ENCODE data around the gene BHLHA15. TPM values are rescaled to one million over a fixed set of nuclear protein-coding genes. Genes with fewer than 3 reads are reported as not detected.

The BHLHA15 gene
- total RNA-seq = 0.57 to 1.0 TPM in 2 of 3 replicates, not detected in the other

GRCh38 chr7:98211221-98211675 is at the start of gene BHLHA15:
TSS of gene BHLHA15 (plus strand) at chr7:98211439. CDS start at chr7:98212310, 871 bp downstream.
- Mint-ChIP-seq H3K27me3 (ENCODE audit: low read depth) (peaks cover 5% of the 10 kb centered on the region), H3K4me3 (peak within 1 kb of the TSS; percentile 60), H3K4me1 (no peaks in the 10 kb centered on the region), H3K36me3 (peaks cover 3% of the 10 kb centered on the region), H3K9me3 (no peaks in the 10 kb centered on the region), H3K27ac (no peak within 1 kb of the TSS)
- no peak for TF ChIP-seq CTCF (IDR thresholded peaks at IDR 0.05; ENCODE audit: unreplicated experiment)
- no peak for DNase-seq (ENCODE audit: low spot score in 2 of 2, unreplicated experiment in 2 of 2)

- no peak overlapping the region for H3K4me3 Mint-ChIP-seq
- H3K4me1 Mint-ChIP-seq = peaks cover 21% of the 10 kb centered on the region
- DNase-seq (ENCODE audit: low spot score in 2 of 2, unreplicated experiment in 2 of 2) = no peak
- H3K36me3 Mint-ChIP-seq = peaks cover 11% of the 10 kb centered on the region
- H3K27me3 Mint-ChIP-seq (ENCODE audit: low read depth) = no peaks in the 10 kb centered on the region
- no peaks in the 10 kb centered on the region for H3K9me3 Mint-ChIP-seq
- H3K27ac Mint-ChIP-seq = peak overlapping the region; percentile 45
- TF ChIP-seq CTCF (IDR thresholded peaks at IDR 0.05; ENCODE audit: unreplicated experiment) = no peak
These were observed 48.5 kb upstream of the BHLHA15 start for GRCh38 chr7:98162758-98163157.

- no peak overlapping the region for H3K27ac Mint-ChIP-seq
- DNase-seq (ENCODE audit: low spot score in 2 of 2, unreplicated experiment in 2 of 2) = no peak
- no peak for TF ChIP-seq CTCF (IDR thresholded peaks at IDR 0.05; ENCODE audit: unreplicated experiment)
- H3K4me3 Mint-ChIP-seq = no peak overlapping the region
- H3K9me3 Mint-ChIP-seq = no peaks in the 10 kb centered on the region
- H3K4me1 Mint-ChIP-seq = peaks cover 21% of the 10 kb centered on the region
- H3K27me3 Mint-ChIP-seq (ENCODE audit: low read depth) = no peaks in the 10 kb centered on the region
- peaks cover 6% of the 10 kb centered on the region for H3K36me3 Mint-ChIP-seq
These were observed 48.0 kb upstream of the BHLHA15 start for GRCh38 chr7:98163269-98163668.

- peak overlapping the region; percentile 6 for H3K4me3 Mint-ChIP-seq
- peaks cover 21% of the 10 kb centered on the region for H3K4me1 Mint-ChIP-seq
These were observed 47.3 kb upstream of the BHLHA15 start for GRCh38 chr7:98163704-98164494.

More at GRCh38 chr7:98163704-98164494, 47.3 kb upstream of the BHLHA15 start:
- Mint-ChIP-seq H3K36me3 (peaks cover 5% of the 10 kb centered on the region), H3K27ac (peak overlapping the region; percentile 71), H3K9me3 (no peaks in the 10 kb centered on the region), H3K27me3 (ENCODE audit: low read depth) (no peaks in the 10 kb centered on the region)
- TF ChIP-seq CTCF (IDR thresholded peaks at IDR 0.05; ENCODE audit: unreplicated experiment) = no peak
- DNase-seq (ENCODE audit: low spot score in 2 of 2, unreplicated experiment in 2 of 2) = no peak
